ENCODE results near the gene MROH8.

GRCh38 chr20:37155987-37156386 lies 23.4 kb downstream of the MROH8 start:
- TF ChIP-seq, protein P1, sequence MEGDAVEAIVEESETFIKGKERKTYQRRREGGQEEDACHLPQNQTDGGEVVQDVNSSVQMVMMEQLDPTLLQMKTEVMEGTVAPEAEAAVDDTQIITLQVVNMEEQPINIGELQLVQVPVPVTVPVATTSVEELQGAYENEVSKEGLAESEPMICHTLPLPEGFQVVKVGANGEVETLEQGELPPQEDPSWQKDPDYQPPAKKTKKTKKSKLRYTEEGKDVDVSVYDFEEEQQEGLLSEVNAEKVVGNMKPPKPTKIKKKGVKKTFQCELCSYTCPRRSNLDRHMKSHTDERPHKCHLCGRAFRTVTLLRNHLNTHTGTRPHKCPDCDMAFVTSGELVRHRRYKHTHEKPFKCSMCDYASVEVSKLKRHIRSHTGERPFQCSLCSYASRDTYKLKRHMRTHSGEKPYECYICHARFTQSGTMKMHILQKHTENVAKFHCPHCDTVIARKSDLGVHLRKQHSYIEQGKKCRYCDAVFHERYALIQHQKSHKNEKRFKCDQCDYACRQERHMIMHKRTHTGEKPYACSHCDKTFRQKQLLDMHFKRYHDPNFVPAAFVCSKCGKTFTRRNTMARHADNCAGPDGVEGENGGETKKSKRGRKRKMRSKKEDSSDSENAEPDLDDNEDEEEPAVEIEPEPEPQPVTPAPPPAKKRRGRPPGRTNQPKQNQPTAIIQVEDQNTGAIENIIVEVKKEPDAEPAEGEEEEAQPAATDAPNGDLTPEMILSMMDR (IDR thresholded peaks at IDR 0.05) = no peak
- no peak for TF ChIP-seq SIN3A (IDR thresholded peaks at IDR 0.05; ENCODE audit: borderline replicate concordance, insufficient read depth, low read depth, low read length)

Data from Panc1 (cell line).